HG02759 (cell line): ENCODE measurements around the gene PRRT1.
"Not testable (repeated sequence)": the region's sequence is repeated elsewhere in the genome, so short reads cannot be mapped to it uniquely, and the experiment has no call there.

Experiments used
- ATAC-seq: cut with Tn5 transposase; IDR thresholded peaks from one replicate; pipeline ENCODE4 v1.9.1; 2021; ENCODE audit warnings: mild to moderate bottlenecking, moderate library complexity; ENCODE audit not compliant: unreplicated experiment

PRRT1 gene

DNA sequence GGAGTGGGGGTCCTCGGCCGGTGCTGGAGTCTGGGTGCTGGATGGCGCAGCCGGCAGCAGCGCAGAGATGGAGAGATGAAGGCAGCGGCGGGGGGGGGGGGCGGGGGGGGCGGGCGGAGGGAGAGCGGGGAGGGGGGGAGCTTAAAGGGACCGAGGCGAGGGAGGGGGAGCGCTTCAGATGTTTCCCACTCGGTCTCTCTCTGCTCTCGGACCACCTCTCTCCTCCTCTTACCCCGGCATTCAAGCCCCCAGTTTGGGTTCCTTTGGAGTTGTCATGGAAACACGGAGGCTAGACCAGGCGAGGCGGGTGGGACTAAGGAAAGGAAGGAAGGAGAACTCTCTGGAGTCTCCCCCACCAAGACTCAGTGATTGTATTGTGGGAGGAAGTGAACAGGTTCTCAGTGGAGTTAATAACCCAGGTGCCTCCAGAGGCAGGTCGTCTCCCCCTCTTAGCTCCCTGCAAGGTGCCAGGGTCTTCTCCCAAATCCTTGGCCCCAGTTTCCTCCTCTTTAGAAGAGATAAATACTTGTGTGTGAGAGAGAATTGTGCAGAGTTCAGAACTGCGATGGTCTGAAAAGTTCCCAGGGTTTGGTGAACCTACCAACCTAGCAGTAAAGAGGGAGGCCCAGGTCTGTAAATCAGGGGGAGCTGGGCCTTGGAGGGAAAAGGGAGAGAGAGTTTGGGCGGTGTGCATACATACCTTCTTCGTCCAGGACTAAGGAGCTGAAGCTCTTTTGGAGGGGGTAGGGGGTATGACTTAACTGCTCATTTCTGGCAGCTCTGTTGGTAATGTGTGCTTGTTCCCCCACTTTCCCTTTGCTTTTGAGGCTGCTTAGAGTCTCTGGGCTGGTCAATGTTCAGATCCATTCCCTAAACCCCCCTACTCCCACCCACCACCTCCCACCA, at the start of gene PRRT1:
TSS of gene PRRT1 (minus strand) at position 77 of the 906 bp plus-strand sequence. CDS start 112 bp downstream, outside the sequence.
- no peak for ATAC-seq

DNA sequence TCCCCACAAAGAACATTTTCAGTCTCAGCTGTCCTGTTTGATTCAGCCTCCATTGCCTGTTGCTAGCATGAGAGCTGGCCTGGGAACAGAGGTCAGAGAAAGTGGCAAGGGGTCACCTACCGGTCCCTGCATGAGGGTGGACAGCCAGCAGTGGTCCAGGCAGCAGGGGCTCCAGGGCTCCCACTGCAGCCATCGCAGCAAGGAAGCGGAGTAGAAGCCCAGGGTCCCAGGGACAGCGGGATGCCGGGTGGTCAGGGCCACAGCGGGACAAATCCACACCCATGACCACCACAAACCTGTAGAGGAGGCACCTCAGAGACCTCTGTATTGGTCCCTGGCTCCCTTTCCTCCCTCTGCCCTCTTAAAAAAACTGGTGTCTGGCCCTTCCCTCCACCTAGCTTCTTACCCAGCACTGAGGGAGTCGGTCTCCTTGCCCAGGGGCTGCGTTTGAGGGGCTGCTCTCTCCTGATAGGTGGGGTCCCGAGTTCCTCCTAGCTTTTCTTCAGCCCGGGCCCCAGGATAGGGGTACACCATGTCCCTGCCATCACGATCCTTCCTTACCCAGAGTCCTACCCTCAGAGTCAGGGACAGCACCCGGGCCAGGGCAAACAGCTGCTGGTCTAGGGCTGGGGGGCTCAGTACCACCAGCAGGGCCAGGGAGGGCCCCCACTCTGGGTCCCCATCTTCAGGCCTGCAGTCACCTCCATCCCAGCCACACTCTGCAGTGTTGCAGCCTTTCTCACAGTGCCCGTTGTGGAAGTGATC, 49.2 kb upstream of the PRRT1 start:
- no peak for ATAC-seq

DNA sequence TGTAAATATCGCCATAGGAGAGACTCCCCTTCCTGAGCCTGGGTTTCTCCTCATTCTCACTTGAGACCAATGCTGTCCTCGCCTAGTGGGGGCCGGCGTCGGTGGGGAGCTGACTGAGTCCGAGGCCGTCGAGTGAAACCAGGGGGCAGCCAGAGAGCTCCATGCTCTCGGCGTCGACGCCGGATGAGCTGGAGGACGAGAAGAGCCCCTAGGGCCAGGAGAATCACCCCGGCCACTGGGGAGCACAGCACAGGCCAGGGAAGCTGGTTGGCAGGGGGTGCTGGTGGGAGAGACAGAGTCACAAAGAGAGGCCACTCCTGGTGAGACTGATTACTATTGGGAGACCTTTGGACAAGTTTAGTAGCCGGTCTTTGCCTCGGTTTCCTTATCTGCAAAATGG, 47.1 kb upstream of the PRRT1 start:
- no peak for ATAC-seq

DNA sequence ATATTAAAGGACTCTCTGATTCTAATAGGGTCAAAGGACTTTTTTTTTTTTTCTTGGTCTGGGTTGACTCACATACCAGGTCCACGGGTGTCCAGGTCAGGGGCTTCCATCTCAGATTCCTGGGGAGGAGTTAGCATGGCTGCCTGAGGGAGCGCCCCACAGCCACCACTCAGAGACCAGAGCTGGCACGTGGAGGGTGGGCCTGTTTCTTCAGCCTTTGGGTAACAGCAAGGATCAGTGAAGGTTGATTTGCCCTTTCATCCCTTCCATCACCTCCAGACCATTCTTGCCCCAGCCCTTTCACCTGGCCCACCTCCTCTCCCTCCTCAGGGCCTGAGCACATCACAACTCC, 46.6 kb upstream of the PRRT1 start:
- ATAC-seq: no peak

DNA sequence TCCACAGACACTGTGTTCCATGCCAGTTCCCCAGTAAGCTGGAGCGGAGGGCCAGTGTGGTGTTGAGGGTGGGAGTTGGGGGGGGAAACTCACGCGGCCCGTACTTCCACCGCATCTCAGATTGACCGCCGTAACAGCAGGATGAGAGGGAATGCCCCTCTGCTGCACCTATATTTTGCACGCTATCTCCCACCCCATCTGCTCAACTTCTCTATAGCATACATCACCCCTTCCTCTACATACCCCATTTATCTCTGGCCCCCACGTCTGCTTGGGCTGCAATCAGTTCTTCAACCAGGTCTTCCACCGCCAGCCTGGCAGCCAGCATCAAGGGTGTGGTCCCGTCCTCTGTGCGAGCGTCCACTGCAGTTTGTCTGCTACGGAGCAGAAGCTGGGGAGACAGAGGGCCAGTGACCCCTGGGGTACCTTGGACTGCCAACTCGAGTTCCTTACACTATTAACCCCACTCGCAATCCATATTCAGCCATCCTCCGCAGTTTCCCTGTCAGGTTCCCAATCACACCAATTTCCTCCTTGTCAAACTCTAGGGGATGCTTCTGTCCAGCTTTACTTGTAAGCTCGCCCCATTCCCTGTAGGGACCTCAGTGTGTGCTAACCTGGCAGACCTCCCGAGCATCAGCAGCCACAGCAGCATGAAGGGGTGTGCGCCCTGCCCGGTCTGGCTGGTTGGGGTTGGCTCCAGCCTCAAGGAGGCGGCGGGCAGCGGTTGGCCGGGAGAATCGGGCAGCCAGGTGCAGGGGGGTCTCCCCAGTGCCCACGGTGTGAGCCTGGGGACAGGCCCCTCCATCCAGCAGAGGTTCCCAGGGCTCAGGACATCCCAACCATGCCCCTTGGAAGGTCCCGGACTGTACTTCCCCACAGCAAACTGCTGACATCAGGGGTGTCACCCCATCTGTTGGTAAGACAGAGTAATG, 45.2 kb upstream of the PRRT1 start:
- no peak for ATAC-seq

DNA sequence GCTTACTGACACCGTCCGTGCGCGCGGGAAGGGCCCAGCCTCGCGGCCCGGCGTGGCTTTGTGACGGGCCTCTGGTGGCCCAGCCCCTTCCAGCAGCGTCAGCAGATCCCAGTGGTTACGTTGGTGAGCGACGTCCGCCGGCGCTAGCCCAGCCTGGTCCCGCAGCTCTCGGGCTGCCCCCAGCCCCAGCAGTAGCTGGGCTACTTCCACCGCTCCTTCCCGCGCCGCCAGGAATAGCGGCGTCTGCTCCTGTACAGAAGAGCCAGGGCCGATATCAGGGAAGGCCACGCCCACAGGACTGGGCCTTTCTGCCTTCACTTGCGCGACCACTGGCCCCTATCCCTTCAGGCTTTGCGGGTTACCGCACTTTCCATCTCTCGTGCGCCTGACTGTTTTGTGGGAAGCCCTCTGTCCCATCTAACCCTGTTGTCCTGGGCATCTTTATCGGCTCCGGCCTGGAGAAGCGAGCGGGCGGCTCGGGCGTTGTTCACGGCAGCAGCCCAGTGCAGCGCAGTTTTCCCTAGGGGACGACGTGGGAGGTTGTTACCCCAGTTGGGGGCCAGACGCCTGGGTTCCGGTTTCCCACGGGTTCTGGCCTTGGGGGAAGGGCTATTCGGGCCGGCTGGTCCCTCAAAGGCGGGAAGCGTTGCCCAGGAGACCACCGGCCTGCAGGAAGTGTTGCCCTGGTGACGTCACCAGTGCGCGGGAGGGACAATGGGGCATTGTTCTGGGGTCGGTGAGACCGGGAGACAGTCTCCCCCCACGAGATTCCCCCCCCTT, 44.4 kb upstream of the PRRT1 start:
- peak; percentile 81 for ATAC-seq

DNA sequence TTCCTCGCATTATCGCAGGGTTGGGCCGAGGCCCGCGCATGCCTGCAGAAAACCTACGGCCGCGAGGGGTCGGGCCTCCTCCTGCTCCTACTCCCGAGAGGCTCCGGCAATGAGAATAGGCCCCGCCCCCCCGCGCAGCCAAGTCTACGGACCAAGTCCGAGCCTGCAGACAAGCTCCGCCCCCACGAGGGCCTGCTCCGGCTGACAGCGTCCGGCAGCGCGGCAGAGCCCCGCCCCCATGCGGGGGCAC, 43.8 kb upstream of the PRRT1 start:
- ATAC-seq: peak; percentile 71

DNA sequence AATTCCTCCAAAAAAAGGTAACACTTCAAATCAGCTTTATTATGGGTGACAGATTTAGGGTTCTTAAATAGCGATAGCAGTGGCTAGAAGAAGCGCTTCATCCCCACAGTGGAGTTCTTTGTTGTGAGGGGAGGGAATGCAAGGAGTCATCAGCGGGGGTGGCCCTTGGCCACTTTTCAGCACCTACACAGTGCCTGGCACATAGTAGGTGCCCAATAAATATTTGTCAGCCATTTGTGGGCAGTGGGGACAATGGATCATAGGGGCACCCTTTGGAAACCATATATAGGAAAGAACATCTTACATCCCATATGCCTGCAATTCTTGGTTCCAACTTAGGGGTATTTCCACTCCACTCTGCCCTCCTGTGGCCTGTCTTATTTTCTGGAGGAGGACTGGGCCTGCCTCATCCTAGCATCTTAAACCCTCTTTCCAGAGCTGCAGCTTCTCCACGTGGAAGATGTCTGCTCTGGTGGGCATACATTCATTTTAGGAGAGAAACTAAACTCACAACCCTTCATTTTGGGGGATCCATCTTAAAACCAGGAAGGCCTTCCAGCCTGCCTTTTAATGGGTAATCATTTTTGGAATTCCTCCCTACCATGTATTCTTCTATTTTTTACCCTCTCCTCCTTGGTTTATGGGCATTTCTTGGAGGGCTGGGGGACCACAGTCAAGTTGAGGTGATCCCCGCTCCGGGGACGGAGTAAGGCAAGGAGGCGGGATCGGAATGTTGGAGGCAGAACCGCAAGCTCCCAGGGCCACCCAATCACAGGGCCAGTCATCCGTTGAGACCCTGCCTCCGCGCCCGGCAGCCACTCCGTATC, 43.3 kb upstream of the PRRT1 start:
- ATAC-seq: no peak

DNA sequence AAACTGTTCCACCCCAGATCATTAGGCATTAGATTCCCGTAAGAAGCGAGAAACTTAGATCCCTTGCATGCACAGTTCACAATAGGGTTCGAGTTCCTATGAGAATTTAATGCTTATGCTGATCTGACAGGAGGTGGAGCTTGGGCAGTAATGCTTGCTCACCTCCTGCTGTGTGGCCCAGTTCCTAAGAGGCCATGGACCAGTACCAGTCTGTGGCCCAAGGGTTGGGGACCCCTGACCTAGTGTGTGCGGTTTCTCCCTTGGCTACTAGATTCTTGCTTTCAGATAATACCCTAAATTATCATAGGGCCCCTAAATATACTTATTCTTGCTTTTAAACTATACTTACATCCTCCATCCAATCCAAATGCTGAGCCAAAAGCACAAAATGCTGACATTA, 42.6 kb upstream of the PRRT1 start:
- ATAC-seq: no peak

DNA sequence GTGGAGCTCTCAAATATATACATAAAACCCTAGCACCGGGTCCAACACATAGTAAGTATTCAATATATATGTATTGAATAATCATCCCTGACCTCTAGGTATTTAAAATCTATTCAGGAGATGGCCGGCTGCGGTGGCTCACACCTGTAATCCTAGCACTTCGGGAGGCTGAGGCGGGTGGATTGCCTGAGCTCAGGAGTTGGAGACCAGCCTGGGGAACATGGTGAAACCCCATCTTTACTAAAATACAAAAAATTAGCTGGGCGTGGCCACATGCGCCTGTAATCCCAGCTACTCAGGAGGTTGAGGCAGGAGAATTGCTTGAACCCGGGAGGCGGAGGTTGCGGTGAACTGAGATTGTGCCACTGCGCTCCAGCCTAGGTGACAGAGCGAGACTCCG, 41.4 kb upstream of the PRRT1 start:
- ATAC-seq: not testable (repeated sequence)

DNA sequence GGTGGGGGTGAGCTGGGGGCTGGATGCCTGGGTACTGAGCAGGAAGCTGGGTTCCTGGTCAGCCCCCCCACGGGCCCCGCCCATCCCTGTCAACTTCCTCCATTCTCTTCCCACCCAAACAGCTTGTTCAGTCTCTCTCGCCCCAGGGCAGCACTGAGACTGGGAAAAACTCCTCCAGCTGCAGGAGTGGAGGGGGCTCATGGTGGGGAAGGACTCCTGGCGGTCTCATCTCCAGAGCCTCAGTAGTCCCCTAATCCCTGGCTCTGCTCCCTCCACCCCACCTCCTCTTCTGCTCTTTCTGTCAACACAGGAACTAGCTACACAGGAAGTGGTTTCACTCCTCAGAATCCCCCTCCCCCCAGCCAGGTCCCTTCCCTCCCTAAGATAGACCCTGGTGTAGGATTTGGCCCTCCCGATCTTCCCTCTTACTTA, 40.9 kb upstream of the PRRT1 start, which contains the start of gene GPSM3:
TSS of gene GPSM3 (minus strand) at position 36 of the 432 bp plus-strand sequence. CDS start 130 bp downstream, outside the sequence.
- ATAC-seq: no peak

DNA sequence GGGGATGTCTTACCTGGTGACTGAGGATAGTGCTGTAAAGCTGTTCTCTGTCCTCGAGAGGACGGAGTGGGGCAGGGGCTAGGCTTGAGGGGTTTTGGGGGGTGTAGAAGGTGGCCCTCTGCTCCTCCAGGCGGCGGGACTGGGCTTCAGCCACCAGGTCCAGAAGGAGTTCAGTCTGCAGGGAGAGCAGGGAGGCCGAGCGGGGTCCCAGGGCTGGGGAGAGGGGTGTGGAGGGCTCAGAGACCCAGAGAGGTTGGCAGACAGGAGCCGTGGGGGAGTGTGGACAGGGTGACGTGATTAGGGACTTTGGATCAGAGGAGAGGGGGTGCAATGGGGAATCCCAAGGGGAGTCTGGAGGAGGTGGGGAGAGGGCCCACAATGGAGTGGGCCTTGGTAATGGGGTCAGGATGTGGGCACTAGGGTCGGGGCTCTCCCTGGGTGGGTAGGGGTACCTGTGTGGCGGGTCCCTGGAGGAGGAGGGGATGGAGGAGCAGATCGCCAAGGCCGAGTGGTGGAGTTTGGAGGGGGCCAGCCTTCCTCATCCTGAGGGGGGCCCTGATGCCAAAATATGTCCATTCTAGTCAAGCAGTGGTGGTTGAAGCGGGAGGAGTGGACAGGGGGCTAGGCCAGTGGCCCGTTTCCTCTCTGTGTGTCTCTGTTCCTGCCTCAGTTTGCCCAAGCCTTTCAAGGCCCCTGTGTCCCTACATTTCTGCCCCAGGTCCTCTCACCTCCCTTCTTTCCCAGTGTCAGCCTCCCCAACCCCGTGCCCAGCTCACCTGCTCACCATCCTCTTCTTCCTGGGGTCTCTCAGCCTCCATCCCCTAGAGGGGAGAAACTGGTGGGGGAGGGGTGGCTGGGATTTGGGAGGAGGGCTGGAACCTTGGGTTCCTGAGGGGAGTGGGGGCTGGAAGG, 40.2 kb upstream of the PRRT1 start:
- ATAC-seq: no peak

DNA sequence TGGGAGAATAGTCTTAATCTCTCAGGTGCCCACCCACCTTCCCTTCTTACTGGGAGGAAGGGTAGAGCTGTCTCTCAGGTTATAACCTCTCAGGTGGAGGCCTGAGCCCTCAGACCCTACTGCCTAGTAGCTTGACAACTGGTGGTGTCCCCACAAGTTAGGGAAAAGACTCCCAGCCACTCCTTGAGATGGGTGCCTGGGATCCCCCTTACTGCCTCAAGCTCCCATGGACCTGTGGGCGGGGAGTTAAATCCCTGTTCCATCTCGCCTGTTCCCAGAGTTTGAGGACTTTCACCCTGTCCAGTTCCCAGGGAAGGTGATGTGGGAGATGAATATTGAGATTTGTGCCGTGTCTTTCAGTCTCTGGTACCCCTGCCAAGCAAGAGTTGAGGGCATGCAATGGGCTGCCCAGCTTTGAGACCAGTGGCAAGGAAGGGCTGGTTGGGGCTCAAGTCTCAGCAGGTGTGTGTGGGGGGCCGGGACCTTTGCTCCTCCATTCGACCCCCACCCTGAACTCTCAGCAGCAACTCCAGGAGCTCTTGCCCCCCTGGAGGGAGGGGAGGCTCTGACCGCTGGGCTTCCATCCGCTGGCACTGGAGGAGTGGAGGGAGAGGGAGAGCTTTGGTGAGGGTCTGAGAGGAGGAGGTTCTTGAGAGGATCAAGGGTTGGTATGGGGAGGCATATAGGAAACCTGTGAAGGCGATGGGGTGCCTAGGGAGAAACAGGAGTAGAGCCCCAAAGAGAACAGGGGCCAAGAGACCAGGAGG, 39.4 kb upstream of the PRRT1 start:
- no peak for ATAC-seq

DNA sequence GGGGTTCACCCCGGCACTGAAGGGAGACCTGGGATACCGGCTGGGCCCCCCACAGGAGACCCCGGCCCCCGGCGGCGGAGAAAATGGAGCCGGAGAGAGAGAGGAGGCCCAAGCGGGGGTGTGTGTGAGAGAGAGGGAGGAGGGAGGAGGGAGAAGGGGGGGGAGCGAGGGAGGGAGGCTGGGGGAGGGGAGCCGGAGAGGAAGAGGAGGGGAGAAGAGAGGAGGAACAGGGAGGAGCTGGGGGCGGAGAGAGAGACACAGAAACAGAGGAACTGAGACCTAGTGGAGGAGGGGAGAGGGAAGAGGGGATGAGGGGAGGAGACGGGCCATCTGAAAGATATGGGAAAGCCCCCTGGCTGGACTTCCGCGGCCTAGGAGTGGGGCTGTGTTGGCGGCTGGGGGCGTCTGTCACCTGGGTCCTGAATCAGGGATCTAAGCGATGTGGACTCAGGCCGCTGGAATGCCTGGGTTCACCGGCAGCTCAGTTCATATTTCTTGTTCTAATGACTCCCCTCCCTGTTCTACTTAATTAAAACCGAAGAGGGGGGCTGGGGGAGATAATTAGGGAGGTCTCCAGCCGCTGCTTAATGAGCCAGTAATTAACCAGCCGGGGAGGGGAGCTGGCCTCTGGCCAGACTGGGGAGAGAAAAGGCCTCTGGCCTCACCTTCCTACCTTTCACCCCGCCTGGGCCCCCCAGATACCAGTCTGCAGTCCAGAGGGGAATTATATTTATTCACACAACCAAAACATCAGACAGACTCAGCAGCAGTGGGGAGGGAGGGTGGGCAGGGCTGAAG, 38.5 kb upstream of the PRRT1 start, which contains the start of gene PBX2:
TSS of gene PBX2 (minus strand) at position 149 of the 798 bp plus-strand sequence. CDS start 287 bp downstream, outside the sequence.
- peak; percentile 68 for ATAC-seq

DNA sequence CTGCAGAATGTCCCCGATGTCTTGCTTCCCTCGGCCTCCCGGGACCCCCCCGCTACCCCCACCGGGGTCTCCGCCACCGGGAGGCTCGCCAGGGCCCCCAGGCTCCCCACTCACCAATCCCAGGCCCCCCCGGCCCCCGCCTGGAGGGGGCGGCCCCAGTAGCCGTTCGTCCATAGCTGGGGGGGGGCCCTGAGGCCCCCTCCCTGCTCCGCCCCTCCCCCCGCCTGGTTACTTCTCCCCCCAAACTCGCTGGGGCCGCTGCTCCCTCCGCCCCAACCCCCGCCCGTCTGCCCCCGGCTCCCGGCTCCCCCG, 38.0 kb upstream of the PRRT1 start:
- ATAC-seq: no peak

DNA sequence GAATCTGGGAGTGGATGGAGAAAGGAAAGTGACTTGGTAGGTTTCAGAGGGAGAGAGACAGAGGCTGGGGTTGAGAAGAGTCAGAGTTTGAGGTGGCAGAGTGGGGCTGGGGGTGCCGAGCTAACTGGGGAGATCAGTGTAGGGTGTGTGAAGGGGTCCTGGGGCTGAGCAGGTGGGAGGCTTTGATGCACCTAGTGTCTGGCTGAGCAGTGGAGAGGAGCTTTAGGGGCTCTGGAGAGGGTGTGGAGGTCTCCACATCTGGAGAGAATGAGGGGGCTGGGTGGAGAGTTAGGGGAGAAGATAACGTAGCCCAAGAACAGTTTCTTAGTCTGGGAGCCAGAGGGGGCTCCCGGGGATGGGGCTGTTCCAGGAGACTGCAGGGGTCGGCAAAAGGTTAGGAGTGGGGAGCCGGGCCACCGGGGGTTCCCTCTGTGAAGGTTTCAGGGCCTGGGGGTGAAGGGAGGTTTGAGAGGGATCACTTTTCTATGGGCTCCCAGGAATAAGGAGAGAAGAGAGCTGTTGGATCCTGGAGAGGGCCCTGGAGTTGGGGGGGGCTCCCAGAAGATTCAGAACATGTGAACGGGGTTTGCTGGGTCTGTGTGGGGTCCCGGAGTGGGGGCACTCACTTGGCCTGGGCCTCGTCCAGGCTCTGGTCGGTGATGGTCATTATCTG, 37.5 kb upstream of the PRRT1 start:
- ATAC-seq: no peak
